Stomach (tissue), 4 donors: Measurements from ENCODE around the gene PLEKHG5.

Experiments
- CTCF ChIP-seq, 7 experiments: fragments of 450-650 bp in 4 of 7; fragments of 200-600 bp in 3 of 7; sonication (generic) in 3 of 7; IDR thresholded peaks; one replicate each; pipeline ENCODE4 v1.5.1; 2016 to 2019; ENCODE audit warnings: antibody characterized with exemption in 7 of 7, control low read depth in 2 of 7, mild to moderate bottlenecking in 1 of 7
- EP300 ChIP-seq: sonication (generic); formaldehyde crosslinking; IDR thresholded peaks from one replicate; pipeline ENCODE4 v1.6.1; 2017; ENCODE audit warnings: antibody characterized with exemption
- POLR2A ChIP-seq, 4 donors: fragments of 450-650 bp; IDR thresholded peaks; one replicate each; pipeline ENCODE4 v1.6.1; 2016; ENCODE audit warnings: antibody characterized with exemption in 4 of 4, control low read depth in 2 of 4, mild to moderate bottlenecking in 1 of 4, moderate library complexity in 1 of 4
- POLR2AphosphoS5 ChIP-seq, 3 donors: sonication (generic); formaldehyde crosslinking; IDR thresholded peaks; one replicate each; pipeline ENCODE4 v1.6.1; 2016; ENCODE audit warnings: antibody characterized with exemption in 3 of 3

- TF ChIP-seq CTCF (IDR thresholded peaks at IDR 0.05): no peak
- no peak for TF ChIP-seq POLR2AphosphoS5 (IDR thresholded peaks at IDR 0.05)
- no peak for TF ChIP-seq POLR2A (IDR thresholded peaks at IDR 0.05)
- TF ChIP-seq EP300: no peak
Measured at GRCh38 chr1:6491966-6492365, 499 bp upstream of the PLEKHG5 start.
